DMS53 (cell line): ENCODE measurements around the gene TPGS1.

Experiments used
- DNase-seq: peaks from one replicate; lab custom pipeline; 2025; lab: John Stamatoyannopoulos, UW

Gene TPGS1

GRCh38 chr19:540867-541637, 33.8 kb downstream of the TPGS1 start:
- DNase-seq, result no peak

GRCh38 chr19:541699-542098, 34.4 kb downstream of the TPGS1 start:
- no peak for DNase-seq

- DNase-seq, result no peak
Measured at GRCh38 chr19:542173-542866, 35.0 kb downstream of the TPGS1 start.

- no peak for DNase-seq
Measured at GRCh38 chr19:543910-544608, 36.8 kb downstream of the TPGS1 start, which contains the start of gene GZMM. Gene GZMM (plus strand): TSS chr19:544053. CDS start chr19:544072, 19 bp downstream.

- no peak for DNase-seq
Measured at GRCh38 chr19:547117-547516, 39.8 kb downstream of the TPGS1 start.

GRCh38 chr19:547836-548720, 40.8 kb downstream of the TPGS1 start:
- peak; percentile 49 for DNase-seq

- DNase-seq, result peak; percentile 51
Measured at GRCh38 chr19:548886-549830, 41.9 kb downstream of the TPGS1 start.

- DNase-seq, result no peak
Measured at GRCh38 chr19:554817-555216, 47.5 kb downstream of the TPGS1 start.

- DNase-seq, result no peak
Measured at GRCh38 chr19:555474-555808, 48.1 kb downstream of the TPGS1 start.

- DNase-seq, result peak; percentile 50
Measured at GRCh38 chr19:556611-557382, 49.5 kb downstream of the TPGS1 start.

GRCh38 chr19:558770-559439, 51.6 kb downstream of the TPGS1 start:
- DNase-seq, result peak; percentile 30

- no peak for DNase-seq
Measured at GRCh38 chr19:560121-560520, 52.8 kb downstream of the TPGS1 start.

GRCh38 chr19:566403-566802, 59.1 kb downstream of the TPGS1 start:
- no peak for DNase-seq

- no peak for DNase-seq
Measured at GRCh38 chr19:566844-567243, 59.5 kb downstream of the TPGS1 start.

- DNase-seq, result no peak
Measured at GRCh38 chr19:567296-567900, 60.1 kb downstream of the TPGS1 start.
